RWPE1 (cell line): ENCODE measurements around the gene MYO7A.

Source experiments
- CTCF ChIA-PET: fragments of 350-600 bp; sonication (Branson Sonifier 250); formaldehyde crosslinking; extraction: SDS; loops from one replicate; lab custom pipeline; 2021; lab: Yijun Ruan, JAX
- POLR2A ChIA-PET: fragments of 400-600 bp; formaldehyde crosslinking; extraction: SDS; loops from one replicate; lab custom pipeline; 2020; ENCODE audit warnings: antibody characterized with exemption; ENCODE audit not compliant: low non-redundant PET; lab: Yijun Ruan, JAX
- DNase-seq: peaks from one replicate; pipeline ENCODE4 v3.0.0; 2012; ENCODE audit warnings: low spot score
- H3K27ac ChIP-seq: fragments of 450-650 bp; 2 replicates; pipeline ENCODE4 v1.5.1; 2017
- TF ChIP-seq, protein P1 (sequence below): fragments of 450-650 bp; conservative IDR thresholded peaks from 2 replicates; pipeline ENCODE4 v1.5.1; 2017; ENCODE audit warnings: low read depth, mild to moderate bottlenecking

The MYO7A gene

DNA sequence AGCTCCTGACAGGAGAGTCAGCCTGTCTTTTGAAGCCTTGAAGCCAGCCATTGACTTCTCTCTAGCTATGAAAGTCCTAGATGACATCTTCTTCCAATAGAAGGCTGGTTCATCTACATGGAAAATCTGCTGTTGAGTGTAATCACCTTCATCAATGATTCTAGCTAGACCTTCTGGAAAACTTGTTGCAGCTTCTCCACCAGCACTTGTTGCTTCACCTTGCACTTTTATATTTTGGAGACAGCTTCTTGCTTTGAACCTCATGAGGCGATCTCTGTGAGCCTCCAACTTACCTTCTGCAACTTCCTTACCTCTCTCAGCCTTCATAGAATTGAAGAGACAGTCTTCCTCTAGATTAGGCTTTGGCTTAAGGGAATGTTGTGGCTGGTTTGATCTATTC, 58.3 kb downstream of the MYO7A start:
- CTCF ChIA-PET: interaction anchor here (0.6 kb wide), 1 partner anchor 289 kb away, joined by 3 read pairs; no protein-coding TSS in a partner anchor
- TF ChIP-seq, protein P1, sequence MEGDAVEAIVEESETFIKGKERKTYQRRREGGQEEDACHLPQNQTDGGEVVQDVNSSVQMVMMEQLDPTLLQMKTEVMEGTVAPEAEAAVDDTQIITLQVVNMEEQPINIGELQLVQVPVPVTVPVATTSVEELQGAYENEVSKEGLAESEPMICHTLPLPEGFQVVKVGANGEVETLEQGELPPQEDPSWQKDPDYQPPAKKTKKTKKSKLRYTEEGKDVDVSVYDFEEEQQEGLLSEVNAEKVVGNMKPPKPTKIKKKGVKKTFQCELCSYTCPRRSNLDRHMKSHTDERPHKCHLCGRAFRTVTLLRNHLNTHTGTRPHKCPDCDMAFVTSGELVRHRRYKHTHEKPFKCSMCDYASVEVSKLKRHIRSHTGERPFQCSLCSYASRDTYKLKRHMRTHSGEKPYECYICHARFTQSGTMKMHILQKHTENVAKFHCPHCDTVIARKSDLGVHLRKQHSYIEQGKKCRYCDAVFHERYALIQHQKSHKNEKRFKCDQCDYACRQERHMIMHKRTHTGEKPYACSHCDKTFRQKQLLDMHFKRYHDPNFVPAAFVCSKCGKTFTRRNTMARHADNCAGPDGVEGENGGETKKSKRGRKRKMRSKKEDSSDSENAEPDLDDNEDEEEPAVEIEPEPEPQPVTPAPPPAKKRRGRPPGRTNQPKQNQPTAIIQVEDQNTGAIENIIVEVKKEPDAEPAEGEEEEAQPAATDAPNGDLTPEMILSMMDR: no peak
- H3K27ac ChIP-seq: no peak overlapping the region
- no peak for DNase-seq
- POLR2A ChIA-PET: no interaction called here

- POLR2A ChIA-PET: no interaction called here
- TF ChIP-seq, protein P1: no peak
- DNase-seq: no peak
- H3K27ac ChIP-seq: no peak overlapping the region
- CTCF ChIA-PET: interaction anchor here (0.5 to 4.1 kb wide), 6 partner anchors 43 to 825 kb away, joined by 3 to 33 read pairs (median 3); partner anchors contain the start of genes AQP11 and MYO7A
These were observed 59.2 kb downstream of the MYO7A start for GRCh38 chr11:77187111-77187750.

- ChIA-PET CTCF (interaction anchor here (0.6 to 4.1 kb wide), 7 partner anchors 16 to 824 kb away, joined by 3 to 33 read pairs (median 3); partner anchors contain the start of gene MYO7A), POLR2A (no interaction called here)
- peak; percentile 85 for DNase-seq
- no peak overlapping the region for H3K27ac ChIP-seq
- TF ChIP-seq, protein P1: peak; percentile 85
These were observed 60.0 kb downstream of the MYO7A start for GRCh38 chr11:77187776-77188632.

- no peak overlapping the region for H3K27ac ChIP-seq
- ChIA-PET CTCF (interaction anchor here (0.5 to 4.1 kb wide), 4 partner anchors 17 to 359 kb away, joined by 3 to 33 read pairs (median 3); partner anchors contain the start of gene MYO7A), POLR2A (no interaction called here)
- DNase-seq: no peak
- TF ChIP-seq, protein P1: peak; percentile 57
These were observed 60.8 kb downstream of the MYO7A start for GRCh38 chr11:77188633-77189491.

DNA sequence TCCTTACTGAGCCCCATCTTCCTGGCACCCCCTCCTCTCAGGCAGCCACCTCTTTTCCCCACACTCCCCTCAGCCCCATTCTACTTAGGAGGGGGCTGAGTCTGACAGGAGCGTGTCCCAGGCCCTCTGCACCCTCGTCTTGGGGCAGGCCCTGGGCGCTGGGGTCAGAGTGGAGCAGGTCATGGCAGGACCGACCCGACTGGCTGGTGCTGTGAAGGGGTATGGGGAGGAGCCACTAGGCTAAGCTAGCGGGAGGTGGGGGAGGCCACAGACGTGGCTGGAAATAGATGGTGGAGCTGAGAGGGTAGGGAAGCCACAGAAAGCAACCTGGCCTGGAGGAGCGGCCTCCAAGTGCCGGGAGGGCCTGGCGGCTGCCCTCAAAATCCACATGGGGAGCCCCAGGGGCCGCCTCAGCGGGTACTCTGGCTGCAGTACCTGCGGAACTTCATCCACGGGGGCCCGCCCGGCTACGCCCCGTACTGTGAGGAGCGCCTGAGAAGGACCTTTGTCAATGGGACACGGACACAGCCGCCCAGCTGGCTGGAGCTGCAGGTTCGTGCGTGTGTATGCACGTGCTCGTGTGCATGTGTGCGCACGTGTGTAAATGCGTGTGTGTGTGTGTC, 61.7 kb downstream of the MYO7A start:
- TF ChIP-seq, protein P1: no peak
- POLR2A ChIA-PET: no interaction called here
- no peak for DNase-seq
- H3K27ac ChIP-seq: no peak overlapping the region
- CTCF ChIA-PET: interaction anchor here (0.5 to 4.1 kb wide), 3 partner anchors 62 to 304 kb away, joined by 3 to 33 read pairs (median 7); partner anchors contain the start of gene MYO7A
